GM20000 (cell line): ENCODE results near the gene DENND2A.
"Not testable (repeated sequence)": the region's sequence is repeated elsewhere in the genome, so short reads cannot be mapped to it uniquely, and the experiment has no call there.

Source experiments
- DNase-seq: peaks from one replicate; pipeline ENCODE4 v3.0.0; 2012; ENCODE audit warnings: low spot score
- CTCF ChIP-seq: IDR thresholded peaks from 2 replicates; pipeline ENCODE4 v1.5.1; 2012; ENCODE audit warnings: mild to moderate bottlenecking, control low read depth; ENCODE audit errors: extremely low read depth, missing control alignments

Gene DENND2A

GRCh38 chr7:140540136-140540777 is 100.4 kb downstream of the DENND2A start:
- DNase-seq: no peak
- no peak for TF ChIP-seq CTCF

GRCh38 chr7:140539461-140539860 is 101.2 kb downstream of the DENND2A start:
- no peak for TF ChIP-seq CTCF
- no peak for DNase-seq

- DNase-seq: no peak
- TF ChIP-seq CTCF: no peak
These were observed 102.7 kb downstream of the DENND2A start for GRCh38 chr7:140537750-140538482.

GRCh38 chr7:140534743-140535142 is 105.9 kb downstream of the DENND2A start:
- no peak for TF ChIP-seq CTCF
- DNase-seq: no peak

- TF ChIP-seq CTCF: no peak
- DNase-seq: peak; percentile 2
These were observed 107.2 kb downstream of the DENND2A start for GRCh38 chr7:140533394-140533872.

- not testable (repeated sequence) for DNase-seq
These were observed 111.2 kb downstream of the DENND2A start for GRCh38 chr7:140529428-140529827.

- TF ChIP-seq CTCF: no peak
- DNase-seq: peak; percentile 0
These were observed 113.6 kb downstream of the DENND2A start for GRCh38 chr7:140526787-140527664.
